HepG2 (cell line): ENCODE measurements around the gene TBCD. TPM values are rescaled to one million over a fixed set of nuclear protein-coding genes. Genes with fewer than 3 reads are reported as not detected.

ENCODE experiments used
- AHR ChIP-seq: IDR thresholded peaks from 2 replicates; pipeline ENCODE4 v1.6.1; 2018; ENCODE audit warnings: missing genetic modification reagents, missing compliant biosample characterization
- ATF7 ChIP-seq, 2 experiments: fragments of 450-650 bp in 1 of 2; sonication (generic) in 1 of 2; formaldehyde crosslinking in 1 of 2; IDR thresholded peaks; 2 replicates each; pipeline versions ENCODE4 v1.4.0 to v1.6.1; 2016 to 2020; ENCODE audit warnings: antibody characterized with exemption in 1 of 2, mild to moderate bottlenecking in 1 of 2, missing genetic modification reagents in 1 of 2
- CCAR2 ChIP-seq: fragments of 200-400 bp; formaldehyde crosslinking; optimal IDR thresholded peaks from 2 replicates; pipeline ENCODE3; 2018; ENCODE audit warnings: low read depth, mild to moderate bottlenecking, low read length, moderate library complexity
- CCDC6 ChIP-seq: sonication (generic); formaldehyde crosslinking; IDR thresholded peaks from 2 replicates; pipeline ENCODE4 v1.8.1; 2022; ENCODE audit warnings: mild to moderate bottlenecking, missing genetic modification reagents, moderate library complexity
- KAT7 ChIP-seq: IDR thresholded peaks from 2 replicates; pipeline ENCODE4 v1.6.1; 2018; ENCODE audit warnings: borderline replicate concordance, missing compliant biosample characterization
- MED1 ChIP-seq: sonication (generic); formaldehyde crosslinking; IDR thresholded peaks from 2 replicates; pipeline ENCODE4 v1.4.0; 2020; ENCODE audit warnings: missing genetic modification reagents
- NFYC ChIP-seq: IDR thresholded peaks from 2 replicates; pipeline ENCODE4 v1.6.1; 2016; ENCODE audit warnings: missing genetic modification reagents, missing compliant biosample characterization
- RXRA ChIP-seq: sonication (generic); formaldehyde crosslinking; IDR thresholded peaks from 2 replicates; pipeline ENCODE4 v1.5.1; 2020; ENCODE audit warnings: missing genetic modification reagents
- SAFB2 ChIP-seq: sonication (generic); formaldehyde crosslinking; IDR thresholded peaks from 2 replicates; pipeline ENCODE4 v1.5.1; 2020; ENCODE audit warnings: missing genetic modification reagents, low read depth, mild to moderate bottlenecking, borderline replicate concordance
- SMYD3 ChIP-seq: sonication (generic); formaldehyde crosslinking; IDR thresholded peaks from 2 replicates; pipeline ENCODE4 v1.8.1; 2023; ENCODE audit warnings: mild to moderate bottlenecking, missing genetic modification reagents
- TAF1 ChIP-seq: sonication (generic); formaldehyde crosslinking; IDR thresholded peaks from 2 replicates; pipeline ENCODE4 v1.4.0; 2020; ENCODE audit warnings: missing genetic modification reagents
- YEATS4 ChIP-seq: sonication (generic); formaldehyde crosslinking; IDR thresholded peaks from 2 replicates; pipeline ENCODE4 v1.4.0; 2020; ENCODE audit warnings: missing genetic modification reagents, borderline replicate concordance
- ZNF33B ChIP-seq: sonication (generic); formaldehyde crosslinking; IDR thresholded peaks from 2 replicates; pipeline ENCODE4 v1.5.1; 2020; ENCODE audit warnings: mild to moderate bottlenecking, missing genetic modification reagents
- polyA plus RNA-seq, 8 experiments: library from polyadenylated mRNA; depleted of rRNA in 3 of 8; stranded (reverse) in 7 of 8; unstranded in 1 of 8; fragments of >200 nt; fragmentation: Illumina TruSeq in 4 of 8; extraction: Trizol in 4 of 8; gene quantifications; 2 replicates each; pipeline versions ENCODE4 v1.2.1 to v1.2.3, GENCODE V29; 2011 to 2016; ENCODE audit warnings: low read depth in 4 of 8, missing spikeins in 1 of 8, mixed read lengths in 1 of 8; ENCODE audit not compliant: insufficient read depth in 1 of 8
- total RNA-seq, 5 experiments: library from RNA; depleted of rRNA; stranded (reverse); fragments of >200 nt; fragmentation: Illumina TruSeq; extraction: Trizol; gene quantifications; 2 replicates each; pipeline ENCODE4 v1.2.3, GENCODE V29; 2016; ENCODE audit warnings: low read depth in 1 of 5
- TF ChIP-seq, protein P1 (sequence below): sonication (generic); formaldehyde crosslinking; conservative IDR thresholded peaks from 2 replicates; pipeline ENCODE4 v1.4.0; 2020; ENCODE audit warnings: missing genetic modification reagents
- TF ChIP-seq, protein P2 (sequence below): sonication (generic); formaldehyde crosslinking; IDR thresholded peaks from 2 replicates; pipeline ENCODE4 v1.5.1; 2020; ENCODE audit warnings: missing genetic modification reagents, mild to moderate bottlenecking, borderline replicate concordance
- TF ChIP-seq, protein P3 (sequence below), 2 experiments: IDR thresholded peaks; 2 replicates each; pipeline ENCODE4 v1.6.1; 2011 to 2012; ENCODE audit warnings: low read length in 2 of 2, borderline replicate concordance in 1 of 2, low read depth in 1 of 2, mild to moderate bottlenecking in 1 of 2, moderate library complexity in 1 of 2
- TF ChIP-seq, protein P4 (sequence below): IDR thresholded peaks from 2 replicates; pipeline ENCODE4 v1.6.1; 2012; ENCODE audit warnings: low read length, improper control_type of control experiment

TBCD gene
- total and polyA plus RNA-seq, 2 of the 13 experiments (the other 11 are each of a cell fraction or from before 2014, with no cell fraction given), result 33.9 to 54.8 TPM

DNA sequence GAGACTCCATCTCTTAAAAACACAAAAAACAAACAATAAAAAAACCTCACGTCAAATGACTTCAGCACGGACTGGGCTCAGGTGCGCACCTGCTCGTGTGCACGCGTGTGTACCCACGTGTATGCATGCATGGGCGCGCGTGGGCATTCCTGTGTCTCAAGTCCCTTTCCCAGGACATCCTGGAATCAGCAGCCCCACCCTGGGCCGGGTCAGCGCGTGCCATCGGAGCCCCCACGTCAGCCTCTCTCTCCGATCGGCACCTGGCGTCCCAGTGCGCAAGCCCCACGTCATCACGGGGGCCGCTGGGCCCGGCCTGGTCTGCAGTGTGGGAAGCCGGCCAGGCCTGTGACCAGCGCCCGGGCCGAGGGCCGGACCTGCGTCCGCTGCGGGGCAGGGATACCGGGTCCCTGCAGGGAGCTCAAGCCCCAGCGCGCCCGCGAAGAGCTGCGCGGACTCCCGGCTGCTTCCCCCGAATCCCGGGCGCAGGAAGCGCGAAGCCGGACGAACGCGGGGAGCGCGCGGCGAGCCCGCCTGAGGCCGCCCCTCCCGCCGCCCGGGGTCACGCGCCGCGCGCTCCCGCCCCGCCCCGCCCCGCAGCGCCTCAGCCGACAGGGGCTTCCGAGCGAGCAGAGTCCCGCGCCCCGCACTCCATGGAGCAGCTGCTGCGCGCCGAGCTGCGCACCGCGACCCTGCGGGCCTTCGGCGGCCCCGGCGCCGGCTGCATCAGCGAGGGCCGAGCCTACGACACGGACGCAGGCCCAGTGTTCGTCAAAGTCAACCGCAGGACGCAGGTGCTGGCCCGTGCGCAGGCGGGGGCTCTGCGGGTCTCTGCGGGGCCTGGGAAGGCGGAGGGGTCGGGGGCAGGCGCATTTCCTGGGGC lies 16.6 kb upstream of the TBCD start, which contains the start of gene FN3K (continued):
- TF ChIP-seq, protein P1, sequence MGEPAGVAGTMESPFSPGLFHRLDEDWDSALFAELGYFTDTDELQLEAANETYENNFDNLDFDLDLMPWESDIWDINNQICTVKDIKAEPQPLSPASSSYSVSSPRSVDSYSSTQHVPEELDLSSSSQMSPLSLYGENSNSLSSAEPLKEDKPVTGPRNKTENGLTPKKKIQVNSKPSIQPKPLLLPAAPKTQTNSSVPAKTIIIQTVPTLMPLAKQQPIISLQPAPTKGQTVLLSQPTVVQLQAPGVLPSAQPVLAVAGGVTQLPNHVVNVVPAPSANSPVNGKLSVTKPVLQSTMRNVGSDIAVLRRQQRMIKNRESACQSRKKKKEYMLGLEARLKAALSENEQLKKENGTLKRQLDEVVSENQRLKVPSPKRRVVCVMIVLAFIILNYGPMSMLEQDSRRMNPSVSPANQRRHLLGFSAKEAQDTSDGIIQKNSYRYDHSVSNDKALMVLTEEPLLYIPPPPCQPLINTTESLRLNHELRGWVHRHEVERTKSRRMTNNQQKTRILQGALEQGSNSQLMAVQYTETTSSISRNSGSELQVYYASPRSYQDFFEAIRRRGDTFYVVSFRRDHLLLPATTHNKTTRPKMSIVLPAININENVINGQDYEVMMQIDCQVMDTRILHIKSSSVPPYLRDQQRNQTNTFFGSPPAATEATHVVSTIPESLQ, result no peak
- no peak for TF ChIP-seq CCDC6 (CRISPR knock-in tag)
- TF ChIP-seq SMYD3 (CRISPR knock-in tag), result 0 out of 2 replicates have a peak, but pooled peaks have one; percentile 23
- 0 out of 2 replicates have a peak, but pooled peaks have one; percentile 19 for TF ChIP-seq AHR (CRISPR knock-in tag)
- TF ChIP-seq KAT7 (CRISPR knock-in tag), result 0 out of 2 replicates have a peak, but pooled peaks have one; percentile 19
- TF ChIP-seq TAF1 (CRISPR knock-in tag), result peak; percentile 77
- TF ChIP-seq SAFB2 (CRISPR knock-in tag), result peak; percentile 89
- TF ChIP-seq YEATS4, result peak; percentile 71
- TF ChIP-seq, protein P2, sequence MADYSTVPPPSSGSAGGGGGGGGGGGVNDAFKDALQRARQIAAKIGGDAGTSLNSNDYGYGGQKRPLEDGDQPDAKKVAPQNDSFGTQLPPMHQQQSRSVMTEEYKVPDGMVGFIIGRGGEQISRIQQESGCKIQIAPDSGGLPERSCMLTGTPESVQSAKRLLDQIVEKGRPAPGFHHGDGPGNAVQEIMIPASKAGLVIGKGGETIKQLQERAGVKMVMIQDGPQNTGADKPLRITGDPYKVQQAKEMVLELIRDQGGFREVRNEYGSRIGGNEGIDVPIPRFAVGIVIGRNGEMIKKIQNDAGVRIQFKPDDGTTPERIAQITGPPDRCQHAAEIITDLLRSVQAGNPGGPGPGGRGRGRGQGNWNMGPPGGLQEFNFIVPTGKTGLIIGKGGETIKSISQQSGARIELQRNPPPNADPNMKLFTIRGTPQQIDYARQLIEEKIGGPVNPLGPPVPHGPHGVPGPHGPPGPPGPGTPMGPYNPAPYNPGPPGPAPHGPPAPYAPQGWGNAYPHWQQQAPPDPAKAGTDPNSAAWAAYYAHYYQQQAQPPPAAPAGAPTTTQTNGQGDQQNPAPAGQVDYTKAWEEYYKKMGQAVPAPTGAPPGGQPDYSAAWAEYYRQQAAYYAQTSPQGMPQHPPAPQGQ (CRISPR knock-in tag), result no peak
- TF ChIP-seq, protein P3, sequence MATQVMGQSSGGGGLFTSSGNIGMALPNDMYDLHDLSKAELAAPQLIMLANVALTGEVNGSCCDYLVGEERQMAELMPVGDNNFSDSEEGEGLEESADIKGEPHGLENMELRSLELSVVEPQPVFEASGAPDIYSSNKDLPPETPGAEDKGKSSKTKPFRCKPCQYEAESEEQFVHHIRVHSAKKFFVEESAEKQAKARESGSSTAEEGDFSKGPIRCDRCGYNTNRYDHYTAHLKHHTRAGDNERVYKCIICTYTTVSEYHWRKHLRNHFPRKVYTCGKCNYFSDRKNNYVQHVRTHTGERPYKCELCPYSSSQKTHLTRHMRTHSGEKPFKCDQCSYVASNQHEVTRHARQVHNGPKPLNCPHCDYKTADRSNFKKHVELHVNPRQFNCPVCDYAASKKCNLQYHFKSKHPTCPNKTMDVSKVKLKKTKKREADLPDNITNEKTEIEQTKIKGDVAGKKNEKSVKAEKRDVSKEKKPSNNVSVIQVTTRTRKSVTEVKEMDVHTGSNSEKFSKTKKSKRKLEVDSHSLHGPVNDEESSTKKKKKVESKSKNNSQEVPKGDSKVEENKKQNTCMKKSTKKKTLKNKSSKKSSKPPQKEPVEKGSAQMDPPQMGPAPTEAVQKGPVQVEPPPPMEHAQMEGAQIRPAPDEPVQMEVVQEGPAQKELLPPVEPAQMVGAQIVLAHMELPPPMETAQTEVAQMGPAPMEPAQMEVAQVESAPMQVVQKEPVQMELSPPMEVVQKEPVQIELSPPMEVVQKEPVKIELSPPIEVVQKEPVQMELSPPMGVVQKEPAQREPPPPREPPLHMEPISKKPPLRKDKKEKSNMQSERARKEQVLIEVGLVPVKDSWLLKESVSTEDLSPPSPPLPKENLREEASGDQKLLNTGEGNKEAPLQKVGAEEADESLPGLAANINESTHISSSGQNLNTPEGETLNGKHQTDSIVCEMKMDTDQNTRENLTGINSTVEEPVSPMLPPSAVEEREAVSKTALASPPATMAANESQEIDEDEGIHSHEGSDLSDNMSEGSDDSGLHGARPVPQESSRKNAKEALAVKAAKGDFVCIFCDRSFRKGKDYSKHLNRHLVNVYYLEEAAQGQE (IDR thresholded peaks at IDR 0.05; ENCODE audit: borderline replicate concordance in 1 of 2, low read depth in 1 of 2, low read length in 2 of 2), result no peak
- TF ChIP-seq CCAR2, result no peak
- no peak for TF ChIP-seq ATF7 (IDR thresholded peaks at IDR 0.05)
- TF ChIP-seq ATF7 (CRISPR knock-in tag; IDR thresholded peaks at IDR 0.05), result 0 out of 2 replicates have a peak, but pooled peaks have one; percentile 45
- TF ChIP-seq RXRA, result 0 out of 2 replicates have a peak, but pooled peaks have one; percentile 45
- TF ChIP-seq MED1 (CRISPR knock-in tag), result peak; percentile 65; the same call in 1 of the 2 replicates
- no peak for TF ChIP-seq NFYC (CRISPR knock-in tag)
- TF ChIP-seq, protein P4, sequence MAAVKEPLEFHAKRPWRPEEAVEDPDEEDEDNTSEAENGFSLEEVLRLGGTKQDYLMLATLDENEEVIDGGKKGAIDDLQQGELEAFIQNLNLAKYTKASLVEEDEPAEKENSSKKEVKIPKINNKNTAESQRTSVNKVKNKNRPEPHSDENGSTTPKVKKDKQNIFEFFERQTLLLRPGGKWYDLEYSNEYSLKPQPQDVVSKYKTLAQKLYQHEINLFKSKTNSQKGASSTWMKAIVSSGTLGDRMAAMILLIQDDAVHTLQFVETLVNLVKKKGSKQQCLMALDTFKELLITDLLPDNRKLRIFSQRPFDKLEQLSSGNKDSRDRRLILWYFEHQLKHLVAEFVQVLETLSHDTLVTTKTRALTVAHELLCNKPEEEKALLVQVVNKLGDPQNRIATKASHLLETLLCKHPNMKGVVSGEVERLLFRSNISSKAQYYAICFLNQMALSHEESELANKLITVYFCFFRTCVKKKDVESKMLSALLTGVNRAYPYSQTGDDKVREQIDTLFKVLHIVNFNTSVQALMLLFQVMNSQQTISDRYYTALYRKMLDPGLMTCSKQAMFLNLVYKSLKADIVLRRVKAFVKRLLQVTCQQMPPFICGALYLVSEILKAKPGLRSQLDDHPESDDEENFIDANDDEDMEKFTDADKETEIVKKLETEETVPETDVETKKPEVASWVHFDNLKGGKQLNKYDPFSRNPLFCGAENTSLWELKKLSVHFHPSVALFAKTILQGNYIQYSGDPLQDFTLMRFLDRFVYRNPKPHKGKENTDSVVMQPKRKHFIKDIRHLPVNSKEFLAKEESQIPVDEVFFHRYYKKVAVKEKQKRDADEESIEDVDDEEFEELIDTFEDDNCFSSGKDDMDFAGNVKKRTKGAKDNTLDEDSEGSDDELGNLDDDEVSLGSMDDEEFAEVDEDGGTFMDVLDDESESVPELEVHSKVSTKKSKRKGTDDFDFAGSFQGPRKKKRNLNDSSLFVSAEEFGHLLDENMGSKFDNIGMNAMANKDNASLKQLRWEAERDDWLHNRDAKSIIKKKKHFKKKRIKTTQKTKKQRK, result no peak
- 0 out of 2 replicates have a peak, but pooled peaks have one; percentile 42 for TF ChIP-seq ZNF33B (CRISPR knock-in tag)
